Ishikawa (cell line): ENCODE data around the gene IFI44.

Source experiments
- CEBPB ChIP-seq: IDR thresholded peaks from 2 replicates; pipeline ENCODE4 v1.6.1; 2012
- CREB1 ChIP-seq: IDR thresholded peaks from 2 replicates; pipeline ENCODE4 v1.6.1; 2012; ENCODE audit warnings: low read depth
- EGR1 ChIP-seq: IDR thresholded peaks from 2 replicates; pipeline ENCODE4 v1.6.1; 2012
- EP300 ChIP-seq: IDR thresholded peaks from 2 replicates; pipeline ENCODE4 v1.6.1; 2012; ENCODE audit warnings: borderline replicate concordance
- FOXM1 ChIP-seq: IDR thresholded peaks from 2 replicates; pipeline ENCODE4 v1.6.1; 2012; ENCODE audit warnings: low read depth, borderline replicate concordance
- MAX ChIP-seq: IDR thresholded peaks from 2 replicates; pipeline ENCODE4 v1.6.1; 2012
- NFIC ChIP-seq: IDR thresholded peaks from 2 replicates; pipeline ENCODE4 v1.6.1; 2012
- RAD21 ChIP-seq: IDR thresholded peaks from 2 replicates; pipeline ENCODE4 v1.6.1; 2012; ENCODE audit warnings: low read depth
- REST ChIP-seq: IDR thresholded peaks from 2 replicates; pipeline ENCODE4 v1.6.1; 2012; ENCODE audit warnings: low read depth, mild to moderate bottlenecking
- TAF1 ChIP-seq: IDR thresholded peaks from 2 replicates; pipeline ENCODE4 v1.6.1; 2012; ENCODE audit warnings: low read depth, mild to moderate bottlenecking
- TCF12 ChIP-seq: IDR thresholded peaks from 2 replicates; pipeline ENCODE4 v1.6.1; 2012; ENCODE audit warnings: low read depth
- TEAD4 ChIP-seq: IDR thresholded peaks from 2 replicates; pipeline ENCODE4 v1.6.1; 2012
- USF1 ChIP-seq: IDR thresholded peaks from 2 replicates; pipeline ENCODE4 v1.6.1; 2012
- YY1 ChIP-seq: IDR thresholded peaks from 2 replicates; pipeline ENCODE4 v1.6.1; 2012; ENCODE audit warnings: low read depth
- ZBTB7A ChIP-seq: IDR thresholded peaks from 2 replicates; pipeline ENCODE4 v1.6.1; 2012; ENCODE audit warnings: low read depth

The IFI44 gene

GRCh38 chr1:78658901-78659300, 9.3 kb downstream of the IFI44 start:
- TF ChIP-seq MAX: no peak
- TF ChIP-seq EGR1: no peak
- TF ChIP-seq EP300: no peak
- TF ChIP-seq CEBPB: no peak
- no peak for TF ChIP-seq ZBTB7A
- no peak for TF ChIP-seq RAD21
- TF ChIP-seq REST: no peak
- TF ChIP-seq TCF12: no peak
- no peak for TF ChIP-seq USF1
- TF ChIP-seq YY1: no peak
- no peak for TF ChIP-seq CREB1
- TF ChIP-seq FOXM1: no peak
- no peak for TF ChIP-seq TEAD4
- TF ChIP-seq TAF1: no peak
- no peak for TF ChIP-seq NFIC

GRCh38 chr1:78663923-78664322, 14.3 kb downstream of the IFI44 start:
- no peak for TF ChIP-seq TCF12
- TF ChIP-seq RAD21: no peak
- no peak for TF ChIP-seq CEBPB
- no peak for TF ChIP-seq FOXM1

- TF ChIP-seq EP300: no peak
- no peak for TF ChIP-seq EGR1
- TF ChIP-seq RAD21: no peak
- no peak for TF ChIP-seq ZBTB7A
- no peak for TF ChIP-seq TEAD4
- TF ChIP-seq CEBPB: no peak
- TF ChIP-seq MAX: no peak
- TF ChIP-seq CREB1: no peak
Measured at GRCh38 chr1:78664763-78665162, 15.1 kb downstream of the IFI44 start.

GRCh38 chr1:78665809-78666208, 16.2 kb downstream of the IFI44 start:
- TF ChIP-seq CREB1 (no peak), TEAD4 (no peak), CEBPB (no peak), MAX (no peak), NFIC (no peak), TAF1 (no peak), EP300 (no peak), YY1 (no peak), USF1 (no peak), FOXM1 (no peak), RAD21 (no peak), REST (no peak), EGR1 (no peak), TCF12 (no peak), ZBTB7A (no peak)

- TF ChIP-seq TCF12: no peak
- no peak for TF ChIP-seq TEAD4
- TF ChIP-seq TAF1: no peak
- TF ChIP-seq MAX: no peak
- TF ChIP-seq CREB1: no peak
- TF ChIP-seq RAD21: no peak
- TF ChIP-seq ZBTB7A: no peak
- TF ChIP-seq REST: no peak
- no peak for TF ChIP-seq USF1
- no peak for TF ChIP-seq EGR1
- no peak for TF ChIP-seq FOXM1
- no peak for TF ChIP-seq YY1
Measured at GRCh38 chr1:78667939-78668338, 18.3 kb downstream of the IFI44 start.
